Measurements from ENCODE around the gene AMN. TPM values are rescaled to one million over a fixed set of nuclear protein-coding genes. Genes with fewer than 3 reads are reported as not detected.
A peak's percentile ranks its signal among the peaks of the same experiment; 100 is the strongest.

AMN gene
- total and polyA plus RNA-seq, 7 donors: 42.0 to 78.1 (median 43.0) TPM; not detected in 4

DNA sequence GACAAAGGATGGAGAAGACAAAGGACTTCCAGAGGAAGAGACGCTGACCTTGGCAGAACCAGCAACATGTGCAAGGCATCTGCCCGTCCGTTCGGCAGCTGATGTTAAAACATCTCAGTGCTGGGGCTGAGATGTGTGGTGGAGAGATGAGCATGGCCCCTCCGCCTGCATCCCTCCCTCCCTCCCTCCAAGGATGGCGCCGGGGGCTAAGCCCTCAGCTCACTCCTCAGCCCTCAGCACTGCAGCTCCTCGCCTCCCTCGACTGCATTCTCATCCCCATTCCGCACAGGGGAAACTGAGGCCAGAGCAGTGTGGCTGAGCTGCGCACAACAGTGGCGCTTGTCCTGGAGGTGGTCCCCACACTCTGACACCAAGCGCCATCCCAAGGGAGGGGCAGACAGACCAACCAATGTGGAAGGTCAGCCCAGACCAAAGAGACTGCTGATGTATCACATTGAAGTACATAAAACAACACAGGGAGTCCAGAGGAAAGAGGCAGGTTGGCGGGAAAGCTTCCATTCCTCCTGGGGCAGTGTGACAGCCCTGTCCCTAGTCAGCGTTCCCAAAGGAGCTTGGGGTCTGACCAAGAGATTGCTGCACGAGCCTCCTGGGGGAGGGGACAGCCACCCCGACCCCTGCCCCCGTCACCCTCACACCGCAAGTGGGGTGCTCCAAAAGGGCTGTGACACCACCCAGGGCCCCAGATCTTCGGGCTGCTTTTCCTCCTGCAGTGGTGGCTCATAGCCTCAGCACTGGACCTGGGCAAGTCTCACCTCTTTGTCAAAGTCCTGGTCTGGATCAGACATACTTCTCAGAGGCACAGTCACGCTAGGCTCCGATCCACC, 15.1 kb downstream of the AMN start:
- no peak for TF ChIP-seq POLR2AphosphoS5 (IDR thresholded peaks at IDR 0.05)
- TF ChIP-seq EP300 (IDR thresholded peaks at IDR 0.05): no peak
- no peak for TF ChIP-seq POLR2A (IDR thresholded peaks at IDR 0.05)
- TF ChIP-seq CTCF (IDR thresholded peaks at IDR 0.05): no peak
- H3K36me3 ChIP-seq: peaks cover 18 to 77% (median 48%) of the 10 kb centered on the region in 4 donors
- no peak overlapping the region for H3K27ac ChIP-seq
- DNase-seq: no peak
- H3K9me3 ChIP-seq: no peaks in the 10 kb centered on the region
- 93 to 96% methylated on average over 22 of the region's 22 CpGs for WGBS, 2 donors
- intact Hi-C loops (cut with DNase I): no loop called here
- H3K4me3 ChIP-seq: no peak overlapping the region
- peaks cover 0 to 18% (median 12%) of the 10 kb centered on the region in 4 donors for H3K4me1 ChIP-seq
- no peaks in the 10 kb centered on the region for H3K27me3 ChIP-seq

DNA sequence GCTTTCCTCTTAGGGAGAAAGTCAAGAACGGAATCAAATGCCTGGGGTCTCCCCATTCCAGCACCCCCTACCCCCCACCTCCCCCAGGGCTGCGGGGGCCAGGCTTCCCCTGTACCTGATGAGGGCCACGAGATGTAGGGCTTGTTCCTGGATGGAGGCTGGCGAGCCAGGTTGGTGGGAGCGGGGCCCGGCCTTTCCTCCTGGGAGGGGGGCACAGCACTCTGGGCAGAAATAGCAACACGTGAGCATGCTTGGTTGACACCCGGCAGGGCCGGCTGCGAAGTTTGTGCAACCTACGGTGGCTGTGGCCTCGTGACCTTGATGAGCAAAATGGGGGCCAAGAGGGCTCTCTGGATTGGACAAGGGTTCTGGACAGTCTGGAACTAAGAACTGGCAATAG, 15.7 kb downstream of the AMN start:
- Histone ChIP-seq H3K27ac (no peak overlapping the region), H3K36me3 (peaks cover 21 to 77% (median 50%) of the 10 kb centered on the region in 4 donors), H3K4me1 (peaks cover 0 to 18% (median 12%) of the 10 kb centered on the region in 4 donors), H3K27me3 (no peaks in the 10 kb centered on the region), H3K4me3 (no peak overlapping the region), H3K9me3 (no peaks in the 10 kb centered on the region)
- TF ChIP-seq EP300 (IDR thresholded peaks at IDR 0.05) (no peak), CTCF (IDR thresholded peaks at IDR 0.05) (no peak), POLR2AphosphoS5 (IDR thresholded peaks at IDR 0.05) (no peak), POLR2A (IDR thresholded peaks at IDR 0.05) (no peak)
- no peak for DNase-seq
- intact Hi-C loops (cut with DNase I): no loop called here
- 96% methylated on average over 12 of the region's 12 CpGs for WGBS, 2 donors

DNA sequence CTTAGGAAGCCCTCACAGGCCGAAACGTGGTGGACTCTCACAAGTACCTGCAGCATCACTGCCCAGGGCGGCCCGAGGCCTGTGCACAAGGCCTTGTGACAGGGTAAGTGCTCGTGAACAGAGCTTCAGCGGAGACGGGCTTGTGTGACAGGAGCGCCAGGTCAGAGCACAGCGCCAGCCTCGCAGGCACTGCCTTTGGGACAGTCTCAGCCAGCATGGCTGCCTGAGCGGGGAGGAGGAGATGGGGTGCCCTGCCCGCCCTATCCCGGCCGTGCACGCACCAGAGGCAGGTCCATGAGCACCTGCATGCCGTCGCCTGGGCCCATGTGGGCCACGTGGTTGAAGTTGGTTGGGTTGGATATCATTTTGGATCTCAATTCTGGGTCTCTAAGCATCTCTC, 16.9 kb downstream of the AMN start:
- TF ChIP-seq EP300 (IDR thresholded peaks at IDR 0.05) (no peak), POLR2AphosphoS5 (IDR thresholded peaks at IDR 0.05) (no peak), POLR2A (IDR thresholded peaks at IDR 0.05) (no peak), CTCF (IDR thresholded peaks at IDR 0.05) (no peak)
- Histone ChIP-seq H3K27ac (no peak overlapping the region), H3K9me3 (no peaks in the 10 kb centered on the region), H3K4me1 (peaks cover 0 to 18% (median 12%) of the 10 kb centered on the region in 4 donors), H3K4me3 (no peak overlapping the region), H3K27me3 (no peaks in the 10 kb centered on the region), H3K36me3 (peaks cover 32 to 79% (median 56%) of the 10 kb centered on the region in 4 donors)
- intact Hi-C loops (cut with DNase I): no loop called here
- no peak for DNase-seq
- 96 to 97% methylated on average over 18 of the region's 18 CpGs for WGBS, 2 donors

GRCh38 chr14:102939820-102940561, 17.5 kb downstream of the AMN start:
- no peak overlapping the region for H3K4me3 ChIP-seq
- intact Hi-C loops (cut with DNase I): no loop called here
- 75 to 90% methylated on average over 43 of the region's 43 CpGs for WGBS, 2 donors
- no peak overlapping the region for H3K27ac ChIP-seq
- peaks cover 0 to 18% (median 12%) of the 10 kb centered on the region in 4 donors for H3K4me1 ChIP-seq
- no peaks in the 10 kb centered on the region for H3K9me3 ChIP-seq
- H3K36me3 ChIP-seq: peaks cover 38 to 86% (median 63%) of the 10 kb centered on the region in 4 donors
- no peaks in the 10 kb centered on the region for H3K27me3 ChIP-seq
- peak in 1 of 4 donors; percentile 50 for TF ChIP-seq EP300 (IDR thresholded peaks at IDR 0.05)
- TF ChIP-seq POLR2AphosphoS5 (IDR thresholded peaks at IDR 0.05): peak in 1 of 4 donors; percentile 49
- no peak for TF ChIP-seq CTCF (IDR thresholded peaks at IDR 0.05)
- DNase-seq: no peak
